G401.6 (cell line): ENCODE results near the gene CDC42EP3.

Experiments used
- FAIRE-seq: peaks from 2 replicates; lab custom pipeline; 2012; peaks lifted over from hg19 to GRCh38; lab: Jason Lieb, UNC

The CDC42EP3 gene

DNA sequence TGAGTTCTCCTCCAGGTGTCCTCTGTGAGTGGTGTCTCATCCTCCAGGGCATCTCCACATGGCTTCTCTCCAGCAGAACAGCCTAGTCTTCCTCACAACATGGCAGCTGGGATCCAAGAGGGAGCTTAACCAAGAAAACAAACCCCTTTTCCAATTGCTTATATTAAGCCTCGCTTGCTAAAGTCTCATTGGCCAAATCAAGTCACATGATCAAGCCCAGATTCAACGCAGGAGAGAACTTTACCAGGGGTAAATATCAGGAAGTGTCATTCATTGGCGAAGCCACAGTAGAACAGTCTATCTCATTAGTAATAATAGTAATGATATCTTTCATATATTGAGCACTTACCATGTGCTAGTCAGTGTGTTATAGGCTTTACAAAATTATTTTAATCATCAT is 53.1 kb downstream of the CDC42EP3 start:
- FAIRE-seq, result no peak

DNA sequence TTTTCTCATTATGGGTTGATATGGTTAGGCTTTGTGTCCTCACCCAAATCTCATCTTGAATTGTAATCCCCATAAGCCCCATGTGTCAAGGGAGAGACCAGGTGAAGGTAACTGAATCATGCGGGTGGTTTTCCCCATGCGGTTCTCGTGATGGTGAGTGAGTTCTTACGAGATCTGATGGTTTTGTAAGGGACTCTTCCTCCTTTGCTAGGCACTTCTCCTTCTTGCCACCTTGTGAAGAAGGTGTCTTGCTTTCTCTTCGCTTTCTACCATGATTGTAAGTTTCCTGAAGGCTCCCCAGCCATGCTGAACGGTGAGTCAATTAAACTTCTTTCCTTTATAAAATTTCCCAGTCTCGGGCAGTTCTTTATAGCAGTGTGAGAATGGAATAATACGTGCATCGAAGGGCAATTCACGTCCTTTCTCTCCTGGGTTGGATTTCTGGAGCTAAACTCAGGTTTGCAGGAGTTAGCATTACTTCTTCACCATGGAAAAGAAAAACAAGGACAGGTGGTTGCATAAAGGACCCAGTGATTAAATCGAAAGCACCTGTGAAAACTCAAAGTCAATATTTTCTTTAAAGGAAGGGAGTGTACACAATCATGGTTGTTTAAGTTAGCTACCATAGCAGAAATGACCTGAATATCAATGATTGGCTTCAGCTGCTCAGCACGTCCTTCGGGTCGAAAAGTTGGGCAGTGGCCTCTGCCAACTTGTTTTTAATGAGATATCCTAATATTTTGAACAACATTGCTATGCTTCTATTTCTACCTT is 54.1 kb downstream of the CDC42EP3 start:
- FAIRE-seq, result no peak

DNA sequence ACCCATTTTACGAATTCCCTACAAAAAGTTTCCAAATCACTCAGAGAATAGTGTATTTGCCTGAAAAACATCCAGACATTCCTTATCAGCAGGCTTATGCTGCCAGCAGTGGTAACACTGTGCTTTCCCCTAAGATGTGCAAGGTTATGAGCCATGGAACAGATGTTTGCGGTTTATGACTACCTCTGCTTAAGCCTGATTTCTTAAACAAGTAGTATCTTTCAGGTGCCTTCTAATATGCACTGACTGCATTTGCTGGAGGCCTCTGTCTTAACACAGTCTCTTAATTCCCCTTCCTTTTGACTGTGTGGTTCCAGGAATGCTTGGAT is 54.8 kb downstream of the CDC42EP3 start:
- no peak for FAIRE-seq

GRCh38 chr2:37615804-37616676 is 55.4 kb downstream of the CDC42EP3 start:
- no peak for FAIRE-seq

DNA sequence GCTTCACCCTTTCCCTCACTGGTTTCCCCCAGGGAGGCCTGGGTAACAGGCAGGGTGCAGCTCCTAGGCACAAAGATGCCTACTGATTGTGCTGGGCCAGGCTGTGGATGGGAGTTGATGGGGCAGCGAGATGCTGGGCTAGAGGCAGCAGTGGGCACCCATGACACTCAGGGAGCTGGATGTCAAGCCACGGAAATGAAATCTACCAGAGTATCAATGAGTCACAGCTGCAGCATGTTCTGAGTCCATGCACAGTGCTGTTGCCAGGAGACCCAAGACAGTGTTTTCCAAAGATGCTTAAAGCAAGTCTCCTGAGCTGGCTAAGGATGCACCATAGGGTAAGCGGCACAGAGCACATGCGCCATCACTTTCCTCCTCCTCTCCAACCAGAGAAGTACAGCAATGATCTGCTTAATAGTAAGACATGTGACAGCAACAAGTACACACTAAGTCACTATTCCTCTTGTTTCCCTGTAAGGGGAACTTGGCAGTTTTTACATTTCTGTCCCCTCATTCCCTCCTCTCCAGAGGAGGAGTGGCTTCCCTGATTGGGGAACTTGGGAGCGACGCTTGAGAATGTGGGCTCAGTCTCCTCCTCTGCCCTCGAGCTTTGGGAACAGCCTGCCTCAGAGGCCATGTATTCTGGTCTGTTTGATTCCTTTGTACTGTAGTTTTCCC is 57.2 kb downstream of the CDC42EP3 start:
- FAIRE-seq, result no peak

DNA sequence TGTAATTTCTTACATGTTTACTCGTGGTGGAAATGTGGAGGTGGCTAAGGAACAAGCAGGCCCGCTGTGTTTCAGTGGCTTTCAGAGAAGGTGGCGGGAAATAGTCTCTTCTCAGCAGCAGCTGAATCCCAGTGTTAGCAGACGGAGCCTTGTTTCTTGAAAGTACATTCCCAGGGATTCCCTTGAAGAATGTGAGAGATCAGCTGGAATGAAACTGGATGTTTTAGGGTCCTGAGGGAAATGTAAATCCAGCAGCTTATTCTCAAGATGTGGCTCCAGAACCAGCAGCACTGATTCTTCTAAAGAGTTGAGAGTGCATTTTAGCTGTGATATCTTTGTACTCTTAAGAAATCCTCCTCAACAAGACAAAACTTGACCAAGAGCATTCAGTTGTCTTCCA is 59.1 kb downstream of the CDC42EP3 start:
- no peak for FAIRE-seq

DNA sequence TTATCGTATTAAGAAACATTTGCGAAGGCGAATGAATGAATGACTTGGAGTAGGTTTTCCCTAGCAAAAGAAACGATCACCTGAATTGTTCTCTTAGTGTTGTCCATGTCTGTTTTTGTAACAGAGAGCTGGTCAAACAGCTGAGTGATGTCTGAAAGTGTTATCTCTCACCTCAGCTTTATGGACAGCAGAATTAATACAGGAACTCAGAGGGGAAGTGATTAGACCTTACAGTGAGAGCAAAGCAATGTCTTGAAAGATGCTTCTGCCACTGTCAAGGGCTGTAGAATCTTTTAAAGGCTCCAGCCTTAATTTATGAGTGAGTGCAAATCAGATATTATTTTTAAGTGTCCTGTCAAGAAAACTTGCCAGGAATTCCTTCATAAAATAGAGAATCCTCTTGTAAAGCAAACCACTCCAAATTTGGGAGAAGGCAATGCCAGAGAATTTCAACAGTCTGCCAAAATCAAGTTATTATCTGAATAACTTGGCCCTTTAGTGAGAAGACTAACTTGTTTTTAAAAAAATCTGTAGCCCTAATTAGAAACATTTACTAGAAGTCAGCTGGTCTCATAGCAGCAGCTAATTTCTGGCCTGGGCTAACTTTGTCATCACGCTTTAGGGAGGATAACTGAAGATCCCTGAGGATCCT is 60.7 kb downstream of the CDC42EP3 start:
- no peak for FAIRE-seq

GRCh38 chr2:37609782-37610181 is 61.7 kb downstream of the CDC42EP3 start:
- FAIRE-seq, result no peak

DNA sequence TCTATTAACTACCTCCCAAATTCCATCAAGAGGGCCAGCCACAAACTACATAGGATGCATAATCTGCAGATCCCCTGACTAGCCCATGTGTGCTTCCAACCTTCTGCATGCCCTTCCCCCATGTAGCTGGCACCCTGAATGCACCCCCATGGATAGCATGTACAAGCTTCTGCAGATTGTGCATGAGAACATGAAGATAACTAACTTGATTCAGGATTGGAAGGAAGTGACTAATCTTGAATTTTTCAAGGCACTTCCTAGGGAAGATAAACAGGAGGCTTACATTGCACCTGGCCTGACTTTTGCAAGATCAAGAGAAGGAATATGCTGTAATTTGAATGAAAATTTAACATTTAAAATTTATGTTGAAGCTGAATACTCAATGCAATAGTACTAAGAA is 66.7 kb downstream of the CDC42EP3 start:
- FAIRE-seq, result no peak

- FAIRE-seq, result no peak
Observed at GRCh38 chr2:37602702-37603101, 68.7 kb downstream of the CDC42EP3 start.

GRCh38 chr2:37602040-37602439 is 69.4 kb downstream of the CDC42EP3 start:
- no peak for FAIRE-seq

GRCh38 chr2:37601569-37601968 is 69.9 kb downstream of the CDC42EP3 start:
- no peak for FAIRE-seq

DNA sequence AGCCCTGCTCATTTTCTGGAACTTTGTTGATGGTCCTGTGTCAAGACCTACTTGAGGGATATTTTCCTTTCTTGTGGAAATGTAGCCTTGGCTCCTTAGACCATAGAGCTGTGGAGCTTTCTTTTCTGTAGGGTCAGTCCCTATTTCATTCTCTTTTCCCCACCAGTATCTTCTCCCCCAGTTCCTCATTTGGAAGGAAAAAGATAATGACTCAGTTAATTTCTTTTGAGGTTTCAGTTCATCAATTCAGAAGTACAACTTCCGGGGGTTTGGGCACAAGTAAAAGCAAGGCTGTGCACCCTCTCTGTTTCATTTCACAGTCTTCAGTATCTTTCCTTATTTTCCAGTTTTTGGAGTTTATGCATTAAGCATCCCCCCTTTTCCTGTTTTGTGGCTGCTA is 70.7 kb downstream of the CDC42EP3 start:
- FAIRE-seq, result no peak

- FAIRE-seq, result no peak
Observed at GRCh38 chr2:37599688-37600525, 71.5 kb downstream of the CDC42EP3 start.

DNA sequence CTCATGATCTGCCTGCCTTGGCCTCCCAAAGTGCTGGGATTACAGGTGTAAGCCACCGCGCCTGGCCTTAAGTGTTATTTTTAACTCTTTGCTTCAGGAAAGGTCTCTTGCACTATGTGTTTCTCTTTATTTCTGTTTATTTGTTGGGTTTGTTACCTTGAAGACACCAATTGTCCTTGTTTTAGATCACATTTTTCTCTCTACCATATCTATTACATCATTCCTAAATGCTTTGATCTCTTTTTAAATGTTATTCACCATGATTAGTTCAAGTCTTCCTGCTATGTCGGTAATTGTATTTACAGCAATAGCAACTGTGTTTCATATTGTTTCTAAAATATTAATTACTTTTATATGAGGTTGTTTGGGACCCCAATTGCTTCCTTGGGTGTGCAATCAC is 77.7 kb downstream of the CDC42EP3 start:
- FAIRE-seq, result no peak

GRCh38 chr2:37593024-37593423 is 78.4 kb downstream of the CDC42EP3 start:
- FAIRE-seq, result no peak
